ENCODE results near the gene RNF157. TPM values are rescaled to one million over a fixed set of nuclear protein-coding genes. Genes with fewer than 3 reads are reported as not detected.

The RNF157 gene
- total RNA-seq, 1 experiment from 2014 or later = 0.86 TPM

GRCh38 chr17:76247304-76247703 is 7.0 kb upstream of the RNF157 start:
- no peak for DNase-seq (ENCODE audit: low read depth, low spot score)
- no peak overlapping the region for H3K4me2 ChIP-seq (ENCODE audit: low read length)
- H3K27ac ChIP-seq (ENCODE audit: low read depth, low read length) = no peak overlapping the region
- H4K20me1 ChIP-seq (ENCODE audit: insufficient read depth) = no peaks in the 10 kb centered on the region
- intact Hi-C loops (cut with micrococcal nuclease) = no loop called here
- peaks cover 0 to 21% of the 10 kb centered on the region in 2 experiments; a peak in 2 of 4 replicates for H3K4me1 ChIP-seq (ENCODE audit: control insufficient read depth in 1 of 2, insufficient read depth in 2 of 2, low read length in 2 of 2)
- ChIA-PET POLR2A (interaction anchor here (1.0 to 3.1 kb wide), 4 partner anchors 9 to 21 kb away, joined by 3 to 13 read pairs (median 3); partner anchors contain the start of gene UBALD2), CTCF (interaction anchor here (1.5 kb wide), 1 partner anchor 65 kb away, joined by 3 read pairs; no protein-coding TSS in a partner anchor), RAD21 (ENCODE audit: low non-redundant PET in 1 of 2, low total read pairs in 2 of 2, uncharacterized antibody in 2 of 2, unreplicated experiment in 2 of 2) (no interaction called here)
- H3K27me3 ChIP-seq (ENCODE audit: insufficient read depth, low read length) = no peaks in the 10 kb centered on the region
- no peak overlapping the region for H3K4me3 ChIP-seq (replicated peaks in 1 of 2; ENCODE audit: low read depth in 1 of 2, low read length in 2 of 2)
- TF ChIP-seq FOSL1 (IDR thresholded peaks at IDR 0.05; ENCODE audit: low read depth) (no peak), MAX (IDR thresholded peaks at IDR 0.05) (no peak), SIN3A (IDR thresholded peaks at IDR 0.05; ENCODE audit: low read depth) (no peak), EZH2 (IDR thresholded peaks at IDR 0.05) (no peak), SP1 (IDR thresholded peaks at IDR 0.05; ENCODE audit: low read depth) (no peak), YY1 (IDR thresholded peaks at IDR 0.05; ENCODE audit: extremely low read depth, insufficient replicate concordance, low read depth, low read length) (no peak), RAD21 (IDR thresholded peaks at IDR 0.05; ENCODE audit: low read depth) (no peak), REST (IDR thresholded peaks at IDR 0.05; ENCODE audit: low read depth) (no peak), CBX3 (IDR thresholded peaks at IDR 0.05; ENCODE audit: low read depth) (no peak), CEBPB (IDR thresholded peaks at IDR 0.05; ENCODE audit: low read depth) (no peak), EZH2phosphoT487 (IDR thresholded peaks at IDR 0.05; ENCODE audit: borderline replicate concordance) (no peak), ZBTB33 (IDR thresholded peaks at IDR 0.05; ENCODE audit: extremely low read depth, insufficient replicate concordance, low read length) (no peak), POLR2A (IDR thresholded peaks at IDR 0.05; ENCODE audit: borderline replicate concordance, extremely low read depth, insufficient read depth, insufficient read length) (no peak), ZFX (IDR thresholded peaks at IDR 0.05) (no peak), ELF1 (IDR thresholded peaks at IDR 0.05; ENCODE audit: borderline replicate concordance, low read depth) (no peak), EGR1 (IDR thresholded peaks at IDR 0.05; ENCODE audit: low read depth) (no peak), ZNF274 (IDR thresholded peaks at IDR 0.05; ENCODE audit: low read depth, low read length) (no peak), JUND (IDR thresholded peaks at IDR 0.05) (no peak), POLR2AphosphoS5 (IDR thresholded peaks at IDR 0.05; ENCODE audit: low read depth, low read length) (no peak), TCF7L2 (IDR thresholded peaks at IDR 0.05; ENCODE audit: borderline replicate concordance, extremely low read depth, insufficient read depth, insufficient read length) (no peak)
- no peaks in the 10 kb centered on the region for H3K9me3 ChIP-seq (ENCODE audit: control insufficient read depth in 1 of 2, insufficient read depth in 1 of 2, low read depth in 1 of 2, low read length in 2 of 2)
- no peaks in the 10 kb centered on the region for H3K36me3 ChIP-seq (ENCODE audit: control insufficient read depth in 1 of 2, insufficient read depth in 2 of 2, low read length in 2 of 2)
- BruUV-seq (replicated peaks) = no TSS peak
- no peaks in the 10 kb centered on the region for H3K79me2 ChIP-seq (ENCODE audit: insufficient read depth, low read length)
- no peak for ATAC-seq
- H3K9me2 ChIP-seq (ENCODE audit: insufficient read depth) = no peaks in the 10 kb centered on the region
- no peak overlapping the region for H2AFZ ChIP-seq (ENCODE audit: low read depth, low read length, poor library complexity, severe bottlenecking)
- no peak overlapping the region for H3K9ac ChIP-seq (ENCODE audit: low read length)

Data from HCT116 (cell line).